Liver (tissue), 3 donors: ENCODE data around the gene DKKL1.

Experiments
- EGR1 ChIP-seq, 2 donors: IDR thresholded peaks; 2 replicates each; pipeline ENCODE4 v1.6.1; 2016 to 2018; ENCODE audit warnings: antibody characterized with exemption in 2 of 2, low read depth in 2 of 2
- GABPA ChIP-seq, 2 donors: IDR thresholded peaks in 1 of 2; conservative IDR thresholded peaks in 1 of 2; 2 replicates each; pipeline ENCODE4 v1.6.1; 2016; ENCODE audit warnings: antibody characterized with exemption in 2 of 2, mild to moderate bottlenecking in 1 of 2, moderate library complexity in 1 of 2
- JUND ChIP-seq, 2 donors: IDR thresholded peaks; 2 replicates each; pipeline ENCODE4 v1.6.1; 2016; ENCODE audit warnings: antibody characterized with exemption in 2 of 2
- NR2F2 ChIP-seq: IDR thresholded peaks from 2 replicates; pipeline ENCODE4 v1.6.1; 2016; ENCODE audit warnings: antibody characterized with exemption
- RAD21 ChIP-seq, 2 donors: IDR thresholded peaks; 2 replicates each; pipeline ENCODE4 v1.6.1; 2016; ENCODE audit warnings: antibody characterized with exemption in 2 of 2, mild to moderate bottlenecking in 2 of 2
- REST ChIP-seq: IDR thresholded peaks from 2 replicates; pipeline ENCODE4 v1.6.1; 2016; ENCODE audit warnings: antibody characterized with exemption, mild to moderate bottlenecking
- RXRA ChIP-seq, 2 donors: IDR thresholded peaks; 2 replicates each; pipeline ENCODE4 v1.6.1; 2017 to 2018; ENCODE audit warnings: antibody characterized with exemption in 2 of 2, mild to moderate bottlenecking in 1 of 2
- SP1 ChIP-seq: IDR thresholded peaks from 2 replicates; pipeline ENCODE4 v1.6.1; 2018; ENCODE audit warnings: antibody characterized with exemption, mild to moderate bottlenecking
- TAF1 ChIP-seq: conservative IDR thresholded peaks from 2 replicates; pipeline ENCODE4 v1.6.1; 2016; ENCODE audit warnings: antibody characterized with exemption, mild to moderate bottlenecking
- YY1 ChIP-seq: IDR thresholded peaks from 2 replicates; pipeline ENCODE4 v1.6.1; 2016; ENCODE audit warnings: antibody characterized with exemption, mild to moderate bottlenecking
- ZBTB33 ChIP-seq: IDR thresholded peaks from 2 replicates; pipeline ENCODE4 v1.6.1; 2016; ENCODE audit warnings: antibody characterized with exemption
- TF ChIP-seq, protein P1 (sequence below): fragments of 150-350 bp; IDR thresholded peaks from 2 replicates; pipeline ENCODE4 v1.5.1; 2017; ENCODE audit warnings: improper control_type of control experiment, low read depth, low read length; ENCODE audit not compliant: missing input control
- TF ChIP-seq, protein P2 (sequence below): IDR thresholded peaks from 2 replicates; pipeline ENCODE4 v1.6.1; 2016; ENCODE audit warnings: antibody characterized with exemption
- donor health status: healthy.
- donor health status: healthy.

- TF ChIP-seq, protein P1, sequence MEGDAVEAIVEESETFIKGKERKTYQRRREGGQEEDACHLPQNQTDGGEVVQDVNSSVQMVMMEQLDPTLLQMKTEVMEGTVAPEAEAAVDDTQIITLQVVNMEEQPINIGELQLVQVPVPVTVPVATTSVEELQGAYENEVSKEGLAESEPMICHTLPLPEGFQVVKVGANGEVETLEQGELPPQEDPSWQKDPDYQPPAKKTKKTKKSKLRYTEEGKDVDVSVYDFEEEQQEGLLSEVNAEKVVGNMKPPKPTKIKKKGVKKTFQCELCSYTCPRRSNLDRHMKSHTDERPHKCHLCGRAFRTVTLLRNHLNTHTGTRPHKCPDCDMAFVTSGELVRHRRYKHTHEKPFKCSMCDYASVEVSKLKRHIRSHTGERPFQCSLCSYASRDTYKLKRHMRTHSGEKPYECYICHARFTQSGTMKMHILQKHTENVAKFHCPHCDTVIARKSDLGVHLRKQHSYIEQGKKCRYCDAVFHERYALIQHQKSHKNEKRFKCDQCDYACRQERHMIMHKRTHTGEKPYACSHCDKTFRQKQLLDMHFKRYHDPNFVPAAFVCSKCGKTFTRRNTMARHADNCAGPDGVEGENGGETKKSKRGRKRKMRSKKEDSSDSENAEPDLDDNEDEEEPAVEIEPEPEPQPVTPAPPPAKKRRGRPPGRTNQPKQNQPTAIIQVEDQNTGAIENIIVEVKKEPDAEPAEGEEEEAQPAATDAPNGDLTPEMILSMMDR: no peak
- TF ChIP-seq SP1 (no peak), JUND (IDR thresholded peaks at IDR 0.05) (no peak), EGR1 (IDR thresholded peaks at IDR 0.05; ENCODE audit: low read depth in 2 of 2) (no peak), TAF1 (no peak), YY1 (no peak), REST (no peak), RAD21 (IDR thresholded peaks at IDR 0.05) (no peak), NR2F2 (no peak), ZBTB33 (no peak), RXRA (IDR thresholded peaks at IDR 0.05) (no peak), GABPA (IDR thresholded peaks at IDR 0.05 in 1 of 2, conservative IDR thresholded peaks at IDR 0.05 in 1 of 2) (no peak)
- TF ChIP-seq, protein P2, sequence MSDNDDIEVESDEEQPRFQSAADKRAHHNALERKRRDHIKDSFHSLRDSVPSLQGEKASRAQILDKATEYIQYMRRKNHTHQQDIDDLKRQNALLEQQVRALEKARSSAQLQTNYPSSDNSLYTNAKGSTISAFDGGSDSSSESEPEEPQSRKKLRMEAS: no peak
Observed at GRCh38 chr19:49316284-49316683, 47.4 kb upstream of the DKKL1 start.
